ENCODE measurements around the gene ABTB2.

DNA sequence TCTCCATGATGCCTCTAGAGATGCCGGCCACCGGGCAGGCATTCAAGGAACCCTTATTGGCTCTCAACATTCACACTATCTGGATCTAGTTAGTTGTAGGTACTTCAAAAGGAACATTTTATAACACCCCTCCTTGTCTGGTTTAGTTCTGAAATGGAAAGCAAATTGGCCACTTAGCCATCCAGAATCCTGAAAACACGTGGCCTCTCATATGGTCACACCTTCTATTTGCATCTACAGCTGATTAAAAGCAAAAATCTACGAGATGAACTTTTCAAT is 29.2 kb downstream of the ABTB2 start:
- no peak for TF ChIP-seq ZNF133 (CRISPR knock-in tag; IDR thresholded peaks at IDR 0.05)
- TF ChIP-seq, protein P1, sequence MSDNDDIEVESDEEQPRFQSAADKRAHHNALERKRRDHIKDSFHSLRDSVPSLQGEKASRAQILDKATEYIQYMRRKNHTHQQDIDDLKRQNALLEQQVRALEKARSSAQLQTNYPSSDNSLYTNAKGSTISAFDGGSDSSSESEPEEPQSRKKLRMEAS (CRISPR knock-in tag; IDR thresholded peaks at IDR 0.05), result no peak
- TF ChIP-seq SIX5 (IDR thresholded peaks at IDR 0.05; ENCODE audit: borderline replicate concordance in 1 of 2, insufficient read depth in 1 of 2, low read depth in 1 of 2, low read length in 2 of 2), result no peak
- TF ChIP-seq HNRNPL (IDR thresholded peaks at IDR 0.05; ENCODE audit: low read depth, low read length), result no peak

Measured in K562 (cell line).